ENCODE data around the gene PASK. TPM values are rescaled to one million over a fixed set of nuclear protein-coding genes. Genes with fewer than 3 reads are reported as not detected.
"Not testable (repeated sequence)": the region's sequence is repeated elsewhere in the genome, so short reads cannot be mapped to it uniquely, and the experiment has no call there.

The PASK gene
- total RNA-seq, 1 experiment from 2014 or later: 45.8 TPM

GRCh38 chr2:241094172-241094571, 55.1 kb downstream of the PASK start:
- intact Hi-C loops (cut with micrococcal nuclease): no loop called here
- H4K20me1 ChIP-seq (ENCODE audit: insufficient read depth): no peaks in the 10 kb centered on the region
- no TSS peak for BruUV-seq (replicated peaks)
- ChIA-PET CTCF (no interaction called here), POLR2A (no interaction called here), RAD21 (ENCODE audit: low non-redundant PET in 1 of 2, low total read pairs in 2 of 2, uncharacterized antibody in 2 of 2, unreplicated experiment in 2 of 2) (no interaction called here)
- no peak for DNase-seq (ENCODE audit: low read depth, low spot score)
- TF ChIP-seq ELF1 (IDR thresholded peaks at IDR 0.05; ENCODE audit: borderline replicate concordance, low read depth) (no peak), SIN3A (IDR thresholded peaks at IDR 0.05; ENCODE audit: low read depth) (no peak), EZH2 (IDR thresholded peaks at IDR 0.05) (no peak), TCF7L2 (IDR thresholded peaks at IDR 0.05; ENCODE audit: borderline replicate concordance, extremely low read depth, insufficient read depth, insufficient read length) (no peak), SP1 (IDR thresholded peaks at IDR 0.05; ENCODE audit: low read depth) (no peak), POLR2AphosphoS5 (IDR thresholded peaks at IDR 0.05; ENCODE audit: low read depth, low read length) (no peak), REST (IDR thresholded peaks at IDR 0.05; ENCODE audit: low read depth) (no peak), SRF (IDR thresholded peaks at IDR 0.05; ENCODE audit: low read depth) (no peak), YY1 (IDR thresholded peaks at IDR 0.05; ENCODE audit: extremely low read depth, insufficient replicate concordance, low read depth, low read length) (no peak), CTCF (IDR thresholded peaks at IDR 0.05 in 2 of 3, conservative IDR thresholded peaks at IDR 0.05 in 1 of 3; ENCODE audit: borderline replicate concordance in 1 of 3, insufficient read depth in 1 of 3, low read depth in 2 of 3, low read length in 2 of 3) (no peak), ZBTB33 (IDR thresholded peaks at IDR 0.05; ENCODE audit: extremely low read depth, insufficient replicate concordance, low read length) (no peak), CEBPB (IDR thresholded peaks at IDR 0.05; ENCODE audit: low read depth) (no peak)
- H3K27ac ChIP-seq (ENCODE audit: low read depth, low read length): no peak overlapping the region
- no peak overlapping the region for H3K4me2 ChIP-seq (ENCODE audit: low read length)
- peaks cover 23 to 32% of the 10 kb centered on the region in 2 experiments for H3K36me3 ChIP-seq (ENCODE audit: control insufficient read depth in 1 of 2, insufficient read depth in 2 of 2, low read length in 2 of 2)
- no peak overlapping the region for H3K9ac ChIP-seq (ENCODE audit: low read length)
- H3K9me3 ChIP-seq (ENCODE audit: control insufficient read depth in 1 of 2, insufficient read depth in 1 of 2, low read depth in 1 of 2, low read length in 2 of 2): no peaks in the 10 kb centered on the region
- H3K4me3 ChIP-seq (replicated peaks in 1 of 2; ENCODE audit: low read depth in 1 of 2, low read length in 2 of 2): no peak overlapping the region
- ATAC-seq: no peak
- no peak overlapping the region for H2AFZ ChIP-seq (ENCODE audit: low read depth, low read length, poor library complexity, severe bottlenecking)
- H3K4me1 ChIP-seq (ENCODE audit: control insufficient read depth in 1 of 2, insufficient read depth in 2 of 2, low read length in 2 of 2): no peaks in the 10 kb centered on the region
- peaks cover 23% of the 10 kb centered on the region for H3K79me2 ChIP-seq (ENCODE audit: insufficient read depth, low read length)
- H3K9me2 ChIP-seq (ENCODE audit: insufficient read depth): no peaks in the 10 kb centered on the region
- H3K27me3 ChIP-seq (ENCODE audit: insufficient read depth, low read length): no peaks in the 10 kb centered on the region

- H3K9ac ChIP-seq (ENCODE audit: low read length); H3K4me2 ChIP-seq (ENCODE audit: low read length); H3K27me3 ChIP-seq (ENCODE audit: insufficient read depth, low read length); POLR2A ChIA-PET; CTCF ChIA-PET; H4K20me1 ChIP-seq (ENCODE audit: insufficient read depth); RAD21 ChIA-PET (ENCODE audit: low non-redundant PET in 1 of 2, low total read pairs in 2 of 2, uncharacterized antibody in 2 of 2, unreplicated experiment in 2 of 2); DNase-seq (ENCODE audit: low read depth, low spot score); H3K4me1 ChIP-seq (ENCODE audit: control insufficient read depth in 1 of 2, insufficient read depth in 2 of 2, low read length in 2 of 2); H3K9me2 ChIP-seq (ENCODE audit: insufficient read depth); BruUV-seq (replicated peaks); H3K4me3 ChIP-seq (replicated peaks in 1 of 2; ENCODE audit: low read depth in 1 of 2, low read length in 2 of 2); ATAC-seq; intact Hi-C loops (cut with micrococcal nuclease); H2AFZ ChIP-seq (ENCODE audit: low read depth, low read length, poor library complexity, severe bottlenecking); H3K9me3 ChIP-seq (ENCODE audit: control insufficient read depth in 1 of 2, insufficient read depth in 1 of 2, low read depth in 1 of 2, low read length in 2 of 2); H3K27ac ChIP-seq (ENCODE audit: low read depth, low read length): not testable (repeated sequence)
- peaks cover 20% of the 10 kb centered on the region for H3K79me2 ChIP-seq (ENCODE audit: insufficient read depth, low read length)
- H3K36me3 ChIP-seq (ENCODE audit: control insufficient read depth in 1 of 2, insufficient read depth in 2 of 2, low read length in 2 of 2): peaks cover 31 to 35% of the 10 kb centered on the region in 2 experiments
Observed at GRCh38 chr2:241093133-241093781, 56.0 kb downstream of the PASK start.

Data from HCT116 (cell line).